Glutamatergic neuron (in vitro differentiated cells): ENCODE measurements around the gene NXNL2. TPM values are rescaled to one million over a fixed set of nuclear protein-coding genes. Genes with fewer than 3 reads are reported as not detected.

Experiments used
- DNase-seq: peaks from one replicate; pipeline ENCODE4 v3.0.0; 2022
- H3K27ac Mint-ChIP-seq: one replicate; pipeline ENCODE4 v1.8.0; 2020; ENCODE audit warnings: mild to moderate bottlenecking, mixed read lengths, inconsistent platforms; ENCODE audit not compliant: unreplicated experiment
- H3K27me3 Mint-ChIP-seq: one replicate; pipeline ENCODE4 v1.8.0; 2020; ENCODE audit warnings: mild to moderate bottlenecking, moderate library complexity, mixed read lengths, inconsistent platforms; ENCODE audit not compliant: unreplicated experiment
- H3K36me3 Mint-ChIP-seq: one replicate; pipeline ENCODE4 v1.8.0; 2020; ENCODE audit warnings: mild to moderate bottlenecking, mixed read lengths, inconsistent platforms; ENCODE audit not compliant: unreplicated experiment
- H3K4me1 Mint-ChIP-seq: one replicate; pipeline ENCODE4 v1.8.0; 2020; ENCODE audit warnings: mild to moderate bottlenecking, low read depth, mixed read lengths, inconsistent platforms; ENCODE audit not compliant: unreplicated experiment
- H3K4me3 Mint-ChIP-seq: one replicate; pipeline ENCODE4 v1.8.0; 2020; ENCODE audit warnings: mild to moderate bottlenecking, mixed read lengths, inconsistent platforms; ENCODE audit not compliant: unreplicated experiment
- H3K9me3 Mint-ChIP-seq: one replicate; pipeline ENCODE4 v1.8.0; 2020; ENCODE audit warnings: mild to moderate bottlenecking, moderate library complexity, mixed read lengths, inconsistent platforms; ENCODE audit not compliant: unreplicated experiment
- total RNA-seq: library from RNA; stranded (reverse); fragmentation: NEBNext Ultra II Directional; extraction: Animal tissue kit (Norgen Biotek cat#: 25700); gene quantifications from one replicate; pipeline ENCODE4 v1.2.1, GENCODE V29; 2021; ENCODE audit not compliant: unreplicated experiment
- TF ChIP-seq, protein P1 (sequence below): fragments of 200-600 bp; sonication (generic); IDR thresholded peaks from one replicate; pipeline ENCODE4 v1.5.0; 2021; ENCODE audit not compliant: partially characterized antibody, unreplicated experiment

The NXNL2 gene
- total RNA-seq, 1 donor from 2014 or later = not detected

DNA sequence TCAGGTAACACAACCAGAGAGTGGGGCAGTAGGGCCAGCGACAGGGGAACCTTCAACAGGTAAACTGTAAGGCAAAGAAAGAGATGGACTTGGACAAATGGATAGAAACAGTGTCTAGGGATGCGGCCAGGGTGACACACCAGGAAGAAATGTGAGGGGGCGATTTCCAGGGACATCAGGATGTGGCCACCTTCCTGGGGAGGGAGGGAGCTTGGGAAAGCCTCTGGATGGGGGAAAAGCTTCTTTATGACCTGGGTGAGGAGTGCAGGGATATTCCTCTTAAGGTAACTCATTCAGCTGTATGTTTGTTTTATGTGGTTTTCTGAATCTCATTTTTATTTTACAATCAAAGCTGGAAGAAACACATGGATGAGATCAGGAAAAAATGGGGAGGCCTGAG lies 11.9 kb upstream of the NXNL2 start:
- DNase-seq = no peak
- Mint-ChIP-seq H3K27me3 (peaks cover 7% of the 10 kb centered on the region), H3K9me3 (no peaks in the 10 kb centered on the region), H3K4me1 (no peaks in the 10 kb centered on the region), H3K27ac (no peak overlapping the region), H3K4me3 (no peak overlapping the region), H3K36me3 (no peaks in the 10 kb centered on the region)
- TF ChIP-seq, protein P1, sequence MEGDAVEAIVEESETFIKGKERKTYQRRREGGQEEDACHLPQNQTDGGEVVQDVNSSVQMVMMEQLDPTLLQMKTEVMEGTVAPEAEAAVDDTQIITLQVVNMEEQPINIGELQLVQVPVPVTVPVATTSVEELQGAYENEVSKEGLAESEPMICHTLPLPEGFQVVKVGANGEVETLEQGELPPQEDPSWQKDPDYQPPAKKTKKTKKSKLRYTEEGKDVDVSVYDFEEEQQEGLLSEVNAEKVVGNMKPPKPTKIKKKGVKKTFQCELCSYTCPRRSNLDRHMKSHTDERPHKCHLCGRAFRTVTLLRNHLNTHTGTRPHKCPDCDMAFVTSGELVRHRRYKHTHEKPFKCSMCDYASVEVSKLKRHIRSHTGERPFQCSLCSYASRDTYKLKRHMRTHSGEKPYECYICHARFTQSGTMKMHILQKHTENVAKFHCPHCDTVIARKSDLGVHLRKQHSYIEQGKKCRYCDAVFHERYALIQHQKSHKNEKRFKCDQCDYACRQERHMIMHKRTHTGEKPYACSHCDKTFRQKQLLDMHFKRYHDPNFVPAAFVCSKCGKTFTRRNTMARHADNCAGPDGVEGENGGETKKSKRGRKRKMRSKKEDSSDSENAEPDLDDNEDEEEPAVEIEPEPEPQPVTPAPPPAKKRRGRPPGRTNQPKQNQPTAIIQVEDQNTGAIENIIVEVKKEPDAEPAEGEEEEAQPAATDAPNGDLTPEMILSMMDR = no peak

DNA sequence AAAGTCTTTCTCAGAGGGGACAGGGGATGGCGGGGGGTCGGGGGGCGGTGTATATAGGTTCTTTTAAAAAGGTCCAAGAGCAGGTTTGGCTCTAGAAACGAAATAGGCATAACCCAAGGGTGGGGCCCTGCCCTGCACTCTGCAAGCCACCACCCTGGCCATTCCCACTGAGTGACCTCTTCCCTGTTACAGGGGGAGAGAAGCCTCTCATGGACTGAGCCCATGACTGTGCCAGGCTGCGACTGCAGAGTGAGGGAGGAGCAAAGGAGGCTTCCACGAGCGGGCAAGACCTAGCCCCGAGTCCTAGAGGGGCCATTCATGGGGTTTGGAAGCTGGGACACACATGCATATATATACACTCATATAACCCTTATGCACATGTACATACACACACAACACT lies 10.1 kb upstream of the NXNL2 start:
- H3K4me1 Mint-ChIP-seq = peaks cover 4% of the 10 kb centered on the region
- TF ChIP-seq, protein P1 = no peak
- no peaks in the 10 kb centered on the region for H3K36me3 Mint-ChIP-seq
- no peaks in the 10 kb centered on the region for H3K9me3 Mint-ChIP-seq
- H3K27me3 Mint-ChIP-seq = peaks cover 5% of the 10 kb centered on the region
- no peak for DNase-seq
- H3K27ac Mint-ChIP-seq = no peak overlapping the region
- no peak overlapping the region for H3K4me3 Mint-ChIP-seq

DNA sequence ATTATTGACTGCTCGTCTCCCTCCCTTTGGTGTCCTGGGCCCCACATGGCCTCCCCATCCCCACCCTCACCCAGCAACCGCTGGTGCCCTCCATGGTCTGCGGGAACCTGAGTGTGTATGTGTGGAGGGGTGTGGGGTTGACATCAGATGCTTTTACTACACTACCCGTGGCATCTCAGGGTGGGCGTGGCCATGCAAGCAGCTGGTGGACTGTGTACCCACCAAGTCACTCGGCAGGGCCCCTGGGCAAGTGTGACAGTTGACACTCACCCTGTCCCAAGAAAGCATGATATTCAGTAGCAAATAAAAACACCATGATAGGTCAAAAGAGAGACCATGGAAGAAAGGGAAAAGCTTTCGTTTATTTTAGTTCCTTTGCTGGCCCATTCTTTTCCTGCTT lies 7.4 kb upstream of the NXNL2 start:
- Mint-ChIP-seq H3K9me3 (no peaks in the 10 kb centered on the region), H3K4me1 (peaks cover 9% of the 10 kb centered on the region), H3K27me3 (peaks cover 3% of the 10 kb centered on the region), H3K27ac (no peak overlapping the region), H3K36me3 (no peaks in the 10 kb centered on the region), H3K4me3 (no peak overlapping the region)
- DNase-seq = no peak
- TF ChIP-seq, protein P1 = no peak

DNA sequence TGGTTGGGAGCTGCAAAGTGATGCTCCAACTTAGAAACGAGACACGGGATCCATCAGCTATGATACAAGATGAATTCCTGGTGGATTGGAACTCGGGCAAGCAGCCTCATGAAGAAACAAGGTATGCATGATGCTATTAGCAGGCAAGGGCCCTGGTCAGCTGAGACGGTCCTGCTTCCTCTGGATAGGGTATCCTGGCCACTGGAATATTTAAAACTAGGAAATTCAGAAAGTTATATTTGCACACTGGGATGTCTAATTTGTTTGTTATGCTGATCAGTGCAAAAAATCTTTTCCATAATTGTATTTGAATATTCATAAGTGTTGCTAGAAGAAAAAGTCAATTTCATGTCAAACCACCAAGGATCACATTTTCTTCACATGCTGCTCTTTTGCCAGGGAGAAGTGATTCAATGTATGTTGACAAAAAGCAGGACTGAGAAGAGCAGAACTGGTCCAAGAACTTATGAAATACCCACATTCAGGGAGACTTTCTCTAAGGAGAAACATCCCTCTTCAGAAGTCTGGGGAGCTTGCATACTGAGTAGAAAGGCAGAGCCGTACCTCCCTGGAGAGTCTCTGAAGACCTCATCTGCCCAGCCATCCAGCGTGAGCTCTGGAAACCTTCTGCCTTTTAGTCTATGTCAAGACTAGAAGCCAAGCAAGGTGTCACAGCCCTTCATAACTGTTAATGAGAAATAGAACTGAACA lies 6.7 kb upstream of the NXNL2 start:
- Mint-ChIP-seq H3K36me3 (no peaks in the 10 kb centered on the region), H3K4me1 (peaks cover 11% of the 10 kb centered on the region), H3K4me3 (no peak overlapping the region), H3K27me3 (peaks cover 6% of the 10 kb centered on the region), H3K9me3 (no peaks in the 10 kb centered on the region), H3K27ac (no peak overlapping the region)
- TF ChIP-seq, protein P1 = no peak
- DNase-seq = no peak

DNA sequence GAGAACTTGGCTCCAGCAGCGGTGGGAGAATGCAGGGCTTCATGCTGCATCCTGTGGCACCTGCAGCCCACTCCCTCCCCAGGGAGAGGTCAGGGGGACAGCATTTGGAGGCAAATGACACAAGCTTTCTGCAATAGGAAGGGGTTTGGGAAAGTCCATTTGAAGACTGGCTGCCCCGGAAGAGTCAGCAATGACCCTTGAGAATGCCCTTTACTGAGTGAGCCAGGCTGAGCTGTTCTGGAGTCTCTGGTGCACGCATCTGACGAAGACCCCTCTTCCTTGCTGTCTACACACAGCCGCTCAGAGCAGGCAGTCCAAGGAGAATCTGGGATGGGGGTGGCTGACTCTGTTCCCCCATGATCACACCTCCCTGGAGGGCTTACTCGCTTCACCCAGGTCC lies 5.5 kb upstream of the NXNL2 start:
- Mint-ChIP-seq H3K4me1 (peaks cover 11% of the 10 kb centered on the region), H3K27ac (no peak overlapping the region), H3K27me3 (peaks cover 9% of the 10 kb centered on the region), H3K36me3 (no peaks in the 10 kb centered on the region), H3K9me3 (peaks cover 1% of the 10 kb centered on the region), H3K4me3 (no peak overlapping the region)
- TF ChIP-seq, protein P1 = no peak
- no peak for DNase-seq
